SIG-M5 (cell line): ENCODE data around the gene EML5.
"Not testable (repeated sequence)": the region's sequence is repeated elsewhere in the genome, so short reads cannot be mapped to it uniquely, and the experiment has no call there.

Experiments used
- DNase-seq: peaks from one replicate; lab custom pipeline; 2025; lab: John Stamatoyannopoulos, UW

Gene EML5

GRCh38 chr14:88802596-88802995 is 9.8 kb upstream of the EML5 start:
- no peak for DNase-seq

GRCh38 chr14:88799522-88799921 is 6.8 kb upstream of the EML5 start:
- DNase-seq: no peak

GRCh38 chr14:88798156-88798555 is 5.4 kb upstream of the EML5 start:
- no peak for DNase-seq

GRCh38 chr14:88793259-88793625 is 489 bp upstream of the EML5 start:
- DNase-seq: no peak

- no peak for DNase-seq
Measured at GRCh38 chr14:88791629-88792472, 902 bp downstream of the EML5 start.

- no peak for DNase-seq
Measured at GRCh38 chr14:88791252-88791621, 1.5 kb downstream of the EML5 start.

- no peak for DNase-seq
Measured at GRCh38 chr14:88790501-88791251, 2.1 kb downstream of the EML5 start.

- DNase-seq: not testable (repeated sequence)
Measured at GRCh38 chr14:88789573-88789972, 3.2 kb downstream of the EML5 start.

- no peak for DNase-seq
Measured at GRCh38 chr14:88786715-88787114, 6.0 kb downstream of the EML5 start.

GRCh38 chr14:88785911-88786310 is 6.8 kb downstream of the EML5 start:
- DNase-seq: no peak

- no peak for DNase-seq
Measured at GRCh38 chr14:88775532-88775931, 17.2 kb downstream of the EML5 start.

GRCh38 chr14:88770736-88771135 is 22.0 kb downstream of the EML5 start:
- no peak for DNase-seq

GRCh38 chr14:88765130-88765529 is 27.6 kb downstream of the EML5 start:
- DNase-seq: no peak

GRCh38 chr14:88753873-88754272 is 38.9 kb downstream of the EML5 start:
- DNase-seq: no peak

- no peak for DNase-seq
Measured at GRCh38 chr14:88750945-88751344, 41.8 kb downstream of the EML5 start.

- no peak for DNase-seq
Measured at GRCh38 chr14:88750413-88750812, 42.3 kb downstream of the EML5 start.

- no peak for DNase-seq
Measured at GRCh38 chr14:88749139-88749538, 43.6 kb downstream of the EML5 start.

- DNase-seq: no peak
Measured at GRCh38 chr14:88748288-88748687, 44.5 kb downstream of the EML5 start.

- no peak for DNase-seq
Measured at GRCh38 chr14:88746052-88746451, 46.7 kb downstream of the EML5 start.

- no peak for DNase-seq
Measured at GRCh38 chr14:88737245-88737644, 55.5 kb downstream of the EML5 start.

GRCh38 chr14:88733121-88733520 is 59.6 kb downstream of the EML5 start:
- no peak for DNase-seq

- DNase-seq: no peak
Measured at GRCh38 chr14:88729159-88729558, 63.6 kb downstream of the EML5 start.

- DNase-seq: no peak
Measured at GRCh38 chr14:88727057-88727456, 65.7 kb downstream of the EML5 start.

- no peak for DNase-seq
Measured at GRCh38 chr14:88710709-88711108, 82.0 kb downstream of the EML5 start.
